GM21576 (cell line): ENCODE results near the gene IQGAP3.
"Not testable (repeated sequence)": the region's sequence is repeated elsewhere in the genome, so short reads cannot be mapped to it uniquely, and the experiment has no call there.

Source experiments
- ATAC-seq: cut with Tn5 transposase; IDR thresholded peaks from one replicate; pipeline ENCODE4 v1.9.1; 2021; ENCODE audit warnings: mild to moderate bottlenecking, moderate library complexity; ENCODE audit not compliant: unreplicated experiment

IQGAP3 gene

DNA sequence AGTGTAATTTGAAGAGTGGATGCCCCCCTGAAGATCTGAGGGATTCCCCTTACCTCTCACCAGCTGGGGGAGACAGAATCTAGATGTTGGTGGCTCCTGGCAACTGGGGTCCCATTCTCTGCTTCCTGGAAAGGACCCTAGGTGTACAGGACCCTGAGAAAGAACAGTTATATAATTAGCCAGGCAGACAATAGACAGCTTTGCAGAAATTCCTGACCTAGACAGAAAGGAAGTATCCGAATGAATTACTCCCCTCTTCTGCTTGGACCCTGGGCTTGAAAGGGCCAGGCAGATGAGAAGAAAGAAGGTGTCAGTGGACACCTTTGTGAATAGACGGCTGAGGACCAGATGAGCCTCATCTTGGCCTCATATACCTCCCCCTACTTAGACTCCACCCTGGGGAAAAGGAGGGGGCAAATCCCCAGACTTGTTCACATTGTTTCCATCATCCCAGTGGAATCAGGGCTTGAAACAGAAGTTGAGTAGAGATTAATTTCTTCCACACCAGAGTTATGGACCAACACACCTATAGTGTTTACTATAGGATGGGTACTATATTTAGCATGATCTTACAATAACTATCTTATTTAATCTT lies 1.8 kb upstream of the IQGAP3 start:
- no peak for ATAC-seq

DNA sequence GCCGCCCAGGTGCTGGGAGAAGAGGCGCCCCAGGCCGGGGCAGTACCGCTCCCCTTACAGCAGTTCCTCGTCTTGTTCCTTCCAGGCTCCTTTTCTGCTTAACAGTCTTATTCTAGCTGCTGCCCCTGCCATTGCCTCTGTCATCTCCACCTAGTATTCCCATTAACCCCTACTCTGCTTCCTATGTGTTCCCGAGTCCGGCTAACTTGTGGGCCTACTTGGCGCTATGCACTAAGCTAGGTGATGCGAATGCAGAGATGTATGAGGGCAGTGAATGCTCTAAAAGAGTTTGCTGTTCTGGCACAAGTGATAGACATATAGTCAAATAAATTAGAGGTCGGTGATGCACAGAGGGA lies 276 bp upstream of the IQGAP3 start:
- no peak for ATAC-seq

DNA sequence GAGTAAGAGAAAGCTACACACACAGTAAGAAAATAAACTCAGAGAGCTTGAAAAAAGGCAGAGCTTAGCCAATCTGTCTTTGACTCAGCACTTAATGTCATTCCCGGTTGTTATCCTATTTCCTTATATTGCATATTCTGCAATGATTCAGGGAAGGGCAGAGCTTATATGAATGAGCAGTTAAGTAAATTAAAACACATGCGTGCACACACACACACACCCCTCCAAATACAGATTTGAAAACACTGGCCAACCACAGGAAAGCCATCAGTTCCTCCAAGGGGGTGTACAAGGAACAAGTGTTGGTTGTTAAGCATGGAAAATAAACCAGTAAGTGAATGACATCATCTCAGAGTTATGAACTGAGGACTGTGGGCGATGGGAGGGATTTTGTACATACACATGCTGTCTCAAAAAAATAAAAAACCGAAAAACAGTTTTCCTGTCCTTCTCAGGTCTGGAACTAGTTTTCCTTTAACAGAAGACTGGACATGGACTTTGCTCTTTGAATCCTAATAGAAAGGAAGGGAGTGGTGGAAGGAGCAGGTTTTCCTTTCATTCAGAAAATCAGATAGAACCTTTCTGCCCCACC lies 1.0 kb downstream of the IQGAP3 start:
- ATAC-seq: no peak

DNA sequence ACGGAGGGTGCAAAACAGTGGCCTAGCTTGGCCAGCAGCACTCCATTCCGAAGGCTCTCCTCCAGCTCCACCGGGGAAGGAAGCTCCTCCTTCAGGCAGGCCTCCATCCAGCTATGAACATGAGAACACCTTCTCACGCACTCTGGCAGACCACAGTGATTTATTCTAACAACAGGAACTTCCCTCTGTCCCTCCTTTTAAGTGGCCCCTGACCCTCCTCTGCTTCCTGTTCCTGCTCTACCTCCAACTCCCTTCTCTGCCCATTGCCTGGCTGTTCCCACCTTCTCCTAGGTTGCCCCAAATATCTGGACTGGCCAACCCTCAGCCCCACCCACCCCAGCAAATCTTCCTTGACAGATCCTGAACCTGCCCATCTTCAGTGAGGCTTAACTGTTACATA lies 5.9 kb downstream of the IQGAP3 start:
- no peak for ATAC-seq

- ATAC-seq: no peak
Observed at GRCh38 chr1:156565519-156565918, 6.8 kb downstream of the IQGAP3 start.

- ATAC-seq: no peak
Observed at GRCh38 chr1:156560585-156561163, 11.7 kb downstream of the IQGAP3 start.

DNA sequence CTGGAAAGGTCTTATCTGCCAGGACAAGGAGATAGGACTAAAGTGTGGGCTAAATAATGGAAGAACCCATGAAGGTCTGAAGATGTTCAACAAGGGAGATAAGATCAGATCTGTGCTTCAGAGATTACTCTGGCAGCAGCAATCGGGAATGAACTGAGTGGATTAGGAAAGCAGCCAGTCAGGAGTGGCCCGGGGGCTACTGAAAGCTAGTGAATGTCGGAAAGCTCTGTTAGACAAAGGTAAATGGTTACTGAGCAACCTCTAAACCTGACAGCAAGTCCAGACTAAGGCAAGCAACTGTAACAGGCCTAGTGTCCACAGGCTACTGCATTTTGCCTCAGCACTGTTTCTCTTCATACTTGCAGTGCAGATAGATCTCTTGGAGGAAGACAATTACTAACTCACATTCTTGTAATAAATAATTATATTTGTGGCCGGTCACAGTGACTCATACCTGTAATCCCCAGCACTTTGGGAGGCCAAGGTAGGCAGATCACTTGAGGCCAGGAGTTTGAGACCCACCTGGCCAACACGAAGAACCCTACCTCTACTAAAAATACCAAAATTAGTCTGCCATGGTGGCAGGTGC lies 12.5 kb downstream of the IQGAP3 start:
- ATAC-seq: no peak

DNA sequence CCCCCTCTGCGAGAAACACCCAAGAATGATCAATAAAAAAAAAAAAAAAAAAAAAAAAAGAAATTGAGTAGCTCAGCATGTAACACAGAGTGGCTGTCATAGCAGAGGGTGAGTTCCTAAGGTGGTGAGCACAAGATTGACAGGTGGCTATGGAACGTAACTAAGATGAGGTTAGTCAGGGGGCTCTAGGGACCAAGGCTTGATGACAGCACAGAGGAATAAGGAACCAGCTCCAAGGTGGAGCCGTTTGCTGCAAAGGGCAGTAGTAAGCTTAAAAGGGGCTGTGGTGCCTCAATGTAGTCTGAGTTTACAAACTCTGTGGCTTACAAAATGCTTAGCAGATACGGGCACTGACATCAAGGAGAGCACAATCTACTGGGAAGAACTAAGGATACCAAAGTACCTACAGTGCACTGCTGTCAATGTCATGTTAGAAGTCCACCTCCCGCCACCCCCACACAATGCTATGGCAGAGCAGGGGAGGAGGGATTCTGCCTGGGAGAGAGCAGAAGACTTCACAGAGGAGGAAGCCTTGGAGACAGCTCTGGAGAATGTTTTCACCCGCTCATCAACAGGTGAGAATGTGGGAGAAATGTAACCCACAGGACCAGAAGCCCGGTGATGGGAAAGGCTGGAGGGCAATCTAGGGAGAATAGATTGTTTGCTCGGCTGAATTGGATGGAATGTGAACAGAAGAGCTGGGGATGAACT lies 13.1 kb downstream of the IQGAP3 start:
- ATAC-seq: no peak

GRCh38 chr1:156556354-156556753 lies 16.0 kb downstream of the IQGAP3 start:
- no peak for ATAC-seq

- ATAC-seq: no peak
Observed at GRCh38 chr1:156555715-156556114, 16.6 kb downstream of the IQGAP3 start.

DNA sequence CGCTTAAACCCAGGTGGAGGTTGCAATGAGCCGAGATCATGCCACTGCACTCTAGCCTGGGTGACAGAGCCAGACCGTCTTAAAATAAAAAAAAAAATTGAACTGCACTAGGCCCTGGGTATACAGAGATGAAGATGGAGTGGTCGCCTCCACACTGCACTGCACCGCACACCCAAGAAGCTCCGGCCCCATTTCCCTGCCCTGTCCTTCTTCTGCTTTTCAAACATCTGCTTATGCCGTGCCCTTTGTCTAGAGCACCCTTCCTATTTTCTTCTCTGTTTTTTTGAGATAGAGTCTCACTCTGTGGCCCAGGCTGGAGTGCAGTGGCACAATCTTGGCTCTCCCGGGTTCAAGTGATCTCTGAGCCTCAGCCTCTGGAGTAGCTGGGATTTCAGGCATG lies 17.4 kb downstream of the IQGAP3 start:
- no peak for ATAC-seq

DNA sequence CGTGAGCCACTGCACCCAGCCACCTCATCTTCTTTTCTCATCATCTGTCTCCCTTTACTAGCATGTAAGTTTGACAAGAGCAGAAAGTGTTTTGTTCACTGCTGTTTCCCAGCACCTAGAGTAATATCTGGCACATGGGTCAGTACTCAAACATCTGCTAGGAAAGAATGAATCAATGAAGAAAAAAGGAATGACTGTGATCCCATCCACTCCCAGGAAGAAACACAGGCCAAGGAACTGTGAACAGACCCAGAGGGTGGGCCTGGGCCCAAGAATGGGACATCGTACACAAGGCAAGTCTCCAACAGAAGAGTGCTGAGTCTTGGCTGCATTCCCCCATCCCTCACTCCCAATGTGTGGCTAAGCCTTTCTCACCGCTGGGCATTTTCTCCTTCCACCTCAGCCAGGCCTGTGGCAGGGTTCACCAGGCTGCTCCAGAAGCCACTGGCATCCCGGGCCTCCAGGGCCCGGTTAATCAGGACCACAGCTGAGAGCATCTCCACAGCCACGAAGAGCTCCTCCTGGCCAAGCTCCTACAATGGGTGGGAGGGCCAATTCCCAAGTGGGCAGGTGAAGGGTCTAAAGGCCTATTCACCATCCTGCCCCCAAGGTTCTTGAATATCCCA lies 18.4 kb downstream of the IQGAP3 start:
- ATAC-seq: no peak

DNA sequence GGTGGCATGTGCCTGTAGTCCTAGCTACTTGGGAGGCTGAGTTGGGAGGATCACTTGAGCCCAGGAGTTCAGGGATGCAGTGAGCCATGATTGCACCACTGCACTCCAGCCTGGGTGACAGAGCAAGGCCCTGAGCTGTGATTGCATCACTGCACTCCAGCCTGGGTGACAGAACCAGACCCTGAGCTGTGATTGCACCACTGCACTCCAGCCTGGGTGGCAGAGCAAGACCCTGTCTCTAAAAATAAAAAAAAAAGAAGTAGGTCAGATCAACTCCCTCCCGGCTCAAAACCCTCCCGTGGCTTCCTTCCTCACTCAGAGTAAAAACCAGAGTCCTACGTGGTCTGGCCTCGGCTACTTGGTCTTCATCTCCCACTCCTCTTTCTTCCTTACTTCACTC lies 19.4 kb downstream of the IQGAP3 start:
- ATAC-seq: not testable (repeated sequence)

DNA sequence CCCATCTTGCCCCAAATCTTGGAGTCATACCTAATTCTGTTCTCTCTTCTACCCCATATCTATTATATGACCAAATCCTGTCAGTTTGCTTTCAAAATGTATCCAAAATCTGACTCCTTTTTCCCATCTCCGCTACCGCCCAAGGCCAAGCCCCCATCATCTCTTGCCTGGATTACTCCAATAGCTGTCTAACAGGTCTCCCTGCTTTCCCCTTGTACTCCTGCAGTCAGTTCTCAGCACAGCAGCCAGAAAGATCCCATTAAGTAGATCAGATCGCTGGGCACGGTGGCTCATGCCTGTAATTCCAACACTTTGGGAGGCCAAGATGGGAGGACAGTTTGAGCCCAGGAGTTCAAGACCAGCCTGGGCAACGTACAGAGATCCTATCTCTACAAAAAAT lies 19.8 kb downstream of the IQGAP3 start:
- ATAC-seq: no peak

DNA sequence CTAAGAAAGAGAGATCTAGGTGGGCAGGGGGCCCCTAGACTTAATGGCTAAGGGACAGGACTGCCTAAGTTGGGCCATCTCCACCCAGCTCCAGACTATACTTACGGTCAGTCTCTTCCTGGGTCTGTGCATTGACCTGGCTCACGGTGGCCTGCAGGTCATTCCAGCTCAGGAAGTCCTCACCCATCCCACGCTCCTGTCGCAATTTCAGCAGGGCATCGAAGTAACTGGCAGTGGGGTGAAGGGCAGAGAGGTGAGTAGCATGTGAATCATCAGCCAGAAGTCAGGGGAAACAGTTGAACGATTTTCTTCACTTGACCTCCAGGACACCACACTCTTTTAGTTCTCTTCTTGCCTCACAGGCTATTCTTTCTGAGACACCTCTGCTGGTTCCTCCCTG lies 20.5 kb downstream of the IQGAP3 start:
- ATAC-seq: no peak

DNA sequence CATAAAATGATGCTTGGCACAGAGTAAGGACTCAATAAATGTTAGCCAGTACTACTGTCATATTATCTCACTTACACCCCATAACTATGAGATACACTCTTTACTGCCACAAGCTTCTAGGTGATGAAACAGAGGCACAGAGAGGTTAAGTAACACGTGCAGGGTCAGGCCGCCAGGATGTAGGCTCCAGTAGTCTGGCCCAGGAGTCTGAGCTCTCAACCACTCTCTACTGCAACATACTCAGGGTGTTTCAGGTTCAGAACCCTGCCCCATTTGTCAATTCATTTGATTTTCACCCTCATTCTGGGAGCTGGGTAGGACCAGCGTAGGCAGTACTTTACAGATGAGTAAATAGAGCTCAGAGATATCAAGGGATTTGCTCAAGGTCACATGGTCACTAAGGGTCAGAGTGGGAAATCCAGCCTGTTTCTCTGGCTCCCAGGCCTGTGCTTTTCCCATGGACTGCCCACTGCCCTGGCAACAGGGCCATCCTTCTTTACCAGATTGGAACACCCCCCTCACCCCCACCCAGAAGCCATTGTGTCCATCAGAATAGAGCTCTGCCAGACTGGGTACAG lies 21.2 kb downstream of the IQGAP3 start:
- ATAC-seq: no peak

- ATAC-seq: no peak
Observed at GRCh38 chr1:156550346-156550745, 22.0 kb downstream of the IQGAP3 start.

GRCh38 chr1:156549831-156550230 lies 22.5 kb downstream of the IQGAP3 start:
- no peak for ATAC-seq

GRCh38 chr1:156549390-156549789 lies 23.0 kb downstream of the IQGAP3 start:
- no peak for ATAC-seq

DNA sequence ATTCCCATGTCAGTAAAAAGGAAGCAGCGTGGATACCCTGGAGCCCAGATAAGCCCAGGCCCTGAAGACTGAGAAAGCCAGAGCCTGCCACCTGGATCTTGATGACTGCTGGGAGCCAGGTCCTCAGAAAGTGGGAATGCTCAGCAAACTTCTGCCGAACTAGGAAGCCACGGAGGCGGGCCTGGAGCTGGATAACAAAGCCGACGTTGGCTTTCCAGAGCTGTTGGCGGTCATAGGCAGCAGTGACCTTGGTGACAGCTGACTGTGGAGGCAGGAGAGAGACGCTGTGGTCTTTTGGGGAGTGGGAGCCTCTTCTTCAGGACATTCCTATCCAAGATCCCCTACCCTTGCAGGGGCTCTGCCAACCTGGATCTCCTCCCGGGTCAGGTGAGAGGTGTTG lies 24.4 kb downstream of the IQGAP3 start:
- ATAC-seq: no peak

GRCh38 chr1:156547434-156547833 lies 24.9 kb downstream of the IQGAP3 start:
- ATAC-seq: no peak
